ENCODE data around the gene ACSL1. TPM values are rescaled to one million over a fixed set of nuclear protein-coding genes. Genes with fewer than 3 reads are reported as not detected.
A peak's percentile ranks its signal among the peaks of the same experiment; 100 is the strongest.

Gene ACSL1
- total RNA-seq, 1 donor from 2014 or later: 4.3 TPM

- Mint-ChIP-seq H3K4me1 (ENCODE audit: unreplicated experiment) (peaks cover 6% of the 10 kb centered on the region), H3K27ac (ENCODE audit: unreplicated experiment) (no peak overlapping the region), H3K27me3 (ENCODE audit: unreplicated experiment) (peaks cover 7% of the 10 kb centered on the region), H3K36me3 (ENCODE audit: low read depth, unreplicated experiment) (no peaks in the 10 kb centered on the region), H3K4me3 (ENCODE audit: unreplicated experiment) (no peak overlapping the region), H3K9me3 (ENCODE audit: unreplicated experiment) (no peaks in the 10 kb centered on the region)
- TF ChIP-seq, protein P1, sequence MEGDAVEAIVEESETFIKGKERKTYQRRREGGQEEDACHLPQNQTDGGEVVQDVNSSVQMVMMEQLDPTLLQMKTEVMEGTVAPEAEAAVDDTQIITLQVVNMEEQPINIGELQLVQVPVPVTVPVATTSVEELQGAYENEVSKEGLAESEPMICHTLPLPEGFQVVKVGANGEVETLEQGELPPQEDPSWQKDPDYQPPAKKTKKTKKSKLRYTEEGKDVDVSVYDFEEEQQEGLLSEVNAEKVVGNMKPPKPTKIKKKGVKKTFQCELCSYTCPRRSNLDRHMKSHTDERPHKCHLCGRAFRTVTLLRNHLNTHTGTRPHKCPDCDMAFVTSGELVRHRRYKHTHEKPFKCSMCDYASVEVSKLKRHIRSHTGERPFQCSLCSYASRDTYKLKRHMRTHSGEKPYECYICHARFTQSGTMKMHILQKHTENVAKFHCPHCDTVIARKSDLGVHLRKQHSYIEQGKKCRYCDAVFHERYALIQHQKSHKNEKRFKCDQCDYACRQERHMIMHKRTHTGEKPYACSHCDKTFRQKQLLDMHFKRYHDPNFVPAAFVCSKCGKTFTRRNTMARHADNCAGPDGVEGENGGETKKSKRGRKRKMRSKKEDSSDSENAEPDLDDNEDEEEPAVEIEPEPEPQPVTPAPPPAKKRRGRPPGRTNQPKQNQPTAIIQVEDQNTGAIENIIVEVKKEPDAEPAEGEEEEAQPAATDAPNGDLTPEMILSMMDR (IDR thresholded peaks at IDR 0.05; ENCODE audit: unreplicated experiment): no peak
- no peak for DNase-seq (ENCODE audit: low spot score)
These were observed 74.7 kb downstream of the ACSL1 start for GRCh38 chr4:184750926-184751584.

GRCh38 chr4:184748251-184748652 is 77.5 kb downstream of the ACSL1 start:
- peaks cover 7% of the 10 kb centered on the region for H3K27me3 Mint-ChIP-seq (ENCODE audit: unreplicated experiment)
- H3K4me1 Mint-ChIP-seq (ENCODE audit: unreplicated experiment): peaks cover 10% of the 10 kb centered on the region
- H3K4me3 Mint-ChIP-seq (ENCODE audit: unreplicated experiment): no peak overlapping the region
- H3K27ac Mint-ChIP-seq (ENCODE audit: unreplicated experiment): no peak overlapping the region
- no peak for DNase-seq (ENCODE audit: low spot score)
- TF ChIP-seq, protein P1 (IDR thresholded peaks at IDR 0.05; ENCODE audit: unreplicated experiment): no peak
- H3K9me3 Mint-ChIP-seq (ENCODE audit: unreplicated experiment): no peaks in the 10 kb centered on the region
- H3K36me3 Mint-ChIP-seq (ENCODE audit: low read depth, unreplicated experiment): no peaks in the 10 kb centered on the region

DNA sequence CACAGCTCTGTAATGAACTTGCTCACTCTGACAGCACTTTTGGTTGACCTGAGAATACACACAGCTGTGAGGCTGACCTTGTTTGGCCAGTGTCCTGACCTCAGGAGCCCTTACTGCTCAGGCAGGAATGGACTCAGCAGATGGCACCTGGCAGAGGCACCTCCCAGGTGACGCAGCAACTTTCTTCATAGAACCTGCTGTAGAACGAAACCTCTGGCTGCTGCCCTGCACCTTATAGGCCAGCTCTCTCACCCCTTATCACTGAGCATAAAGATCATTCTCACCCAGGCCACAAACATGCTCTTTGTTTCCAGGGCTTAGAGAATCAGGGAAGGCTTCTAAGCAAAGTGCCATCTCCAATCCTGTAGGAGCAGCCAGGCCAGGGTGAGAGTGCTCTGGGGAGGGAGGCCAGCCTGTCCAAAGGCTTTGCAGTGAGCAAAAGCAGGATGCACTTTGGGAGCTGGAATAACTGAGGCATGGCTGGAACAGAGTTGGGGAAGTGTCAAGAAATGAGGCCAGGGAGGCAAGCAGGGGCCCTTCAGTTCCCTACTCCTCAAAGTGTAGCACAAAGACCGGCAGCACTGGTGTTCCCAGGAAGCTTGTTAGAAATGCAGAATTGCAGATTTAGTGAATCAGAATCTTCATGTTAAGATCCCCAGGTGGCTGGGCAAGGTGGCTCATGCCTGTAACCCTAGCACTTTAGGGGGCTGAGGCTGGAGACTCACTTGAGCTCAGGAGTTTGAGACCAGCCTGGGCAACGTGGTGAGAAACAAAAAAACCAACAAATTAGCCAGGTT is 78.5 kb downstream of the ACSL1 start:
- H3K9me3 Mint-ChIP-seq (ENCODE audit: unreplicated experiment): no peaks in the 10 kb centered on the region
- H3K4me1 Mint-ChIP-seq (ENCODE audit: unreplicated experiment): peaks cover 10% of the 10 kb centered on the region

DNA sequence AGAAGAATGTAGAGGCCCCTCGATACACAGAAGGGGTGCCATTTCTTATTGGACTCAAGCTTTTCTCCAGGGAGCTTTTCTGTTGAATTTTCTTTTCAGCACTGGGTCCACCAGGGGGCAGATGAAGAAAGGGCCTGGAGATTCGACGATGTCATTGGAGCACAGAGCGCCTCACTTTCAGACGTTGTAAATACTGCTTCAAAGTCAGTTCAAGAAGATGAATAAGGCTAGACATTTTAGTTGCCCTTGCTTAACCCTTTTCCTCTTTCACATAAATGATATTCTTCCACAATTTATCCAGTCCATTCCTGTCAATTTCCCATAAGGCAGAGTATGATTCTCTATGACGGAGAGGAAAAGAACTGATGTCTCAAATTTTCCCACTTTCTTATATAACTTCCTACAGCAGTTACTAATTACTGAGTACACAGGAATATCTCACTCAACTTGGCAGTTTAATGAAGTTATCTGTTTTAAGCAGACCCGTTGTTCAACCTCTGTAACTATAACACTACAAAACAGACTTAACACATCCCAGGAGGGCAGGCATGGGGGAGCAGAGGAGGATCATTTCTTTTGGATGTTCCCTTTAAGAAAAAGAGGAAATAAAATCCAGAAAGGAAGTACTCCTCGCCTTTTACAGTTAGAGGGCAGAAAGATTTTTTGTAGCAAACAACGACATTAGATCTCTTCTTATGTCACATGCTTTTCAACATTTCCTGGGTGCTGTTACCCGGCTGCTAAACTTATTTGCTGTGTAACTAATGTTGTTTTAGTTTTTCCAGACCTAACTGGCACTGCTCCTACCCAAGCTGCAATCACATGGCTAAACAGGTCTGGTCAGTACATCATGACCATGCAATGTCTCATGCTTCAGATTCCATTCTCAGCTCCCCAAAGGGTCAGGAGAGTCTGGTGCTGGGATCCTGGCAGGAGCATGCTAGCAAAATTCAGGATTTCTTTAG is 79.7 kb downstream of the ACSL1 start:
- H3K9me3 Mint-ChIP-seq (ENCODE audit: unreplicated experiment): no peaks in the 10 kb centered on the region
- H3K4me1 Mint-ChIP-seq (ENCODE audit: unreplicated experiment): peaks cover 10% of the 10 kb centered on the region
- no peak overlapping the region for H3K27ac Mint-ChIP-seq (ENCODE audit: unreplicated experiment)
- DNase-seq (ENCODE audit: low spot score): peak; percentile 70
- peaks cover 3% of the 10 kb centered on the region for H3K36me3 Mint-ChIP-seq (ENCODE audit: low read depth, unreplicated experiment)
- H3K4me3 Mint-ChIP-seq (ENCODE audit: unreplicated experiment): no peak overlapping the region
- peaks cover 10% of the 10 kb centered on the region for H3K27me3 Mint-ChIP-seq (ENCODE audit: unreplicated experiment)
- TF ChIP-seq, protein P1 (IDR thresholded peaks at IDR 0.05; ENCODE audit: unreplicated experiment): peak; percentile 79

More for the DNA sequence above, 78.5 kb downstream of the ACSL1 start:
- TF ChIP-seq, protein P1 (IDR thresholded peaks at IDR 0.05; ENCODE audit: unreplicated experiment): no peak
- DNase-seq (ENCODE audit: low spot score): no peak
- peaks cover 7% of the 10 kb centered on the region for H3K27me3 Mint-ChIP-seq (ENCODE audit: unreplicated experiment)
- H3K4me3 Mint-ChIP-seq (ENCODE audit: unreplicated experiment): no peak overlapping the region
- H3K36me3 Mint-ChIP-seq (ENCODE audit: low read depth, unreplicated experiment): peaks cover 2% of the 10 kb centered on the region
- no peak overlapping the region for H3K27ac Mint-ChIP-seq (ENCODE audit: unreplicated experiment)
